ENCODE results near the gene UNC93B1. TPM values are rescaled to one million over a fixed set of nuclear protein-coding genes. Genes with fewer than 3 reads are reported as not detected.

Gene UNC93B1
- total RNA-seq, 1 donor, result 17.2 TPM

GRCh38 chr11:68043349-68044144 lies 39.6 kb upstream of the UNC93B1 start:
- H3K4me3 ChIP-seq (ENCODE audit: low read depth, low read length), result no peak overlapping the region
- no peak for TF ChIP-seq CTCF (IDR thresholded peaks at IDR 0.05; ENCODE audit: insufficient read depth, low read length)
- no peak for DNase-seq (ENCODE audit: low read depth)

GRCh38 chr11:68043029-68043348 lies 39.1 kb upstream of the UNC93B1 start:
- no peak for DNase-seq (ENCODE audit: low read depth)
- no peak for TF ChIP-seq CTCF (IDR thresholded peaks at IDR 0.05; ENCODE audit: insufficient read depth, low read length)
- no peak overlapping the region for H3K4me3 ChIP-seq (ENCODE audit: low read depth, low read length)

- no peak overlapping the region for H3K4me3 ChIP-seq (ENCODE audit: low read depth, low read length)
- no peak for DNase-seq (ENCODE audit: low read depth)
- TF ChIP-seq CTCF (IDR thresholded peaks at IDR 0.05; ENCODE audit: insufficient read depth, low read length), result no peak
Observed at GRCh38 chr11:68042219-68043028, 38.5 kb upstream of the UNC93B1 start.

- H3K4me3 ChIP-seq (ENCODE audit: low read depth, low read length), result no peak overlapping the region
- no peak for TF ChIP-seq CTCF (IDR thresholded peaks at IDR 0.05; ENCODE audit: insufficient read depth, low read length)
- no peak for DNase-seq (ENCODE audit: low read depth)
Observed at GRCh38 chr11:68041617-68042218, 37.8 kb upstream of the UNC93B1 start.

- TF ChIP-seq CTCF (IDR thresholded peaks at IDR 0.05; ENCODE audit: insufficient read depth, low read length), result no peak
- H3K4me3 ChIP-seq (ENCODE audit: low read depth, low read length), result peak overlapping the region; percentile 79
- DNase-seq (ENCODE audit: low read depth), result no peak
Observed at GRCh38 chr11:68040957-68041591, 37.2 kb upstream of the UNC93B1 start.

GRCh38 chr11:68040101-68040956 lies 36.4 kb upstream of the UNC93B1 start:
- peak overlapping the region; percentile 79 for H3K4me3 ChIP-seq (ENCODE audit: low read depth, low read length)
- no peak for TF ChIP-seq CTCF (IDR thresholded peaks at IDR 0.05; ENCODE audit: insufficient read depth, low read length)
- DNase-seq (ENCODE audit: low read depth), result peak; percentile 69

All from fibroblast of the aortic adventitia (primary cell).